K562 (cell line): ENCODE results near the gene HCCS.

Source experiments
- FOXJ3 ChIP-seq: sonication (generic); formaldehyde crosslinking; IDR thresholded peaks from 2 replicates; pipeline ENCODE4 v1.4.0; 2020; ENCODE audit warnings: mild to moderate bottlenecking, missing genetic modification reagents
- ZFX ChIP-seq: sonication (generic); formaldehyde crosslinking; IDR thresholded peaks from 2 replicates; pipeline ENCODE4 v1.8.0; 2022; ENCODE audit warnings: mild to moderate bottlenecking, missing genetic modification reagents, moderate library complexity
- TF ChIP-seq, protein P1 (sequence below): sonication (generic); formaldehyde crosslinking; IDR thresholded peaks from 2 replicates; pipeline ENCODE4 v1.5.0; 2020; ENCODE audit warnings: missing genetic modification reagents
- TF ChIP-seq, protein P2 (sequence below), 2 experiments: fragments of 450-650 bp; formaldehyde crosslinking in 1 of 2; IDR thresholded peaks; 2 replicates each; pipeline versions ENCODE4 v1.4.0 to v1.6.1; 2014 to 2020; ENCODE audit warnings: mild to moderate bottlenecking in 2 of 2, borderline replicate concordance in 1 of 2, low read depth in 1 of 2
- TF ChIP-seq, protein P3 (sequence below): sonication (generic); formaldehyde crosslinking; IDR thresholded peaks from 2 replicates; pipeline ENCODE4 v1.9.0; 2022; ENCODE audit warnings: mild to moderate bottlenecking, missing genetic modification reagents

DNA sequence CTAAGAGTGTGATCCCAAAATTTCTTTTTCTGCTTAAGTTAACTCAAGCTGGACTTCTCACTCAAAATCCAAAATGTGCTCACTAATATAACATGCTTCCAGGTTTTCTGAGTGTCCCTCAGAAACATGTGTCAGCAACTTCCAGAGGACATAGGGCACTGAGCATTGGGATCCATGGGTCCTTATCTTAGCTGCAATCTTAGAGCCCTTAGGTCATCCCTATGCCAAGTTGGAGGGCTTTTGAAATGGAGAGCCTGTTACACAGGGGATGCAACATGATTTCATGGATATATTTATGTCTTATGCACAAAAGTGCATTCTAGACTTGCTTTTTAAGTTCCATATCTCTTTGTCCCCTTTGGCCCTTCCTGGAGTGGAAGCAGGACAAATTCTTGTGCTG is 11.7 kb upstream of the HCCS start:
- TF ChIP-seq, protein P1, sequence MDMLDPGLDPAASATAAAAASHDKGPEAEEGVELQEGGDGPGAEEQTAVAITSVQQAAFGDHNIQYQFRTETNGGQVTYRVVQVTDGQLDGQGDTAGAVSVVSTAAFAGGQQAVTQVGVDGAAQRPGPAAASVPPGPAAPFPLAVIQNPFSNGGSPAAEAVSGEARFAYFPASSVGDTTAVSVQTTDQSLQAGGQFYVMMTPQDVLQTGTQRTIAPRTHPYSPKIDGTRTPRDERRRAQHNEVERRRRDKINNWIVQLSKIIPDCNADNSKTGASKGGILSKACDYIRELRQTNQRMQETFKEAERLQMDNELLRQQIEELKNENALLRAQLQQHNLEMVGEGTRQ (CRISPR knock-in tag): no peak
- no peak for TF ChIP-seq ZFX (CRISPR knock-in tag)
- no peak for TF ChIP-seq FOXJ3 (CRISPR knock-in tag)
- TF ChIP-seq, protein P2, sequence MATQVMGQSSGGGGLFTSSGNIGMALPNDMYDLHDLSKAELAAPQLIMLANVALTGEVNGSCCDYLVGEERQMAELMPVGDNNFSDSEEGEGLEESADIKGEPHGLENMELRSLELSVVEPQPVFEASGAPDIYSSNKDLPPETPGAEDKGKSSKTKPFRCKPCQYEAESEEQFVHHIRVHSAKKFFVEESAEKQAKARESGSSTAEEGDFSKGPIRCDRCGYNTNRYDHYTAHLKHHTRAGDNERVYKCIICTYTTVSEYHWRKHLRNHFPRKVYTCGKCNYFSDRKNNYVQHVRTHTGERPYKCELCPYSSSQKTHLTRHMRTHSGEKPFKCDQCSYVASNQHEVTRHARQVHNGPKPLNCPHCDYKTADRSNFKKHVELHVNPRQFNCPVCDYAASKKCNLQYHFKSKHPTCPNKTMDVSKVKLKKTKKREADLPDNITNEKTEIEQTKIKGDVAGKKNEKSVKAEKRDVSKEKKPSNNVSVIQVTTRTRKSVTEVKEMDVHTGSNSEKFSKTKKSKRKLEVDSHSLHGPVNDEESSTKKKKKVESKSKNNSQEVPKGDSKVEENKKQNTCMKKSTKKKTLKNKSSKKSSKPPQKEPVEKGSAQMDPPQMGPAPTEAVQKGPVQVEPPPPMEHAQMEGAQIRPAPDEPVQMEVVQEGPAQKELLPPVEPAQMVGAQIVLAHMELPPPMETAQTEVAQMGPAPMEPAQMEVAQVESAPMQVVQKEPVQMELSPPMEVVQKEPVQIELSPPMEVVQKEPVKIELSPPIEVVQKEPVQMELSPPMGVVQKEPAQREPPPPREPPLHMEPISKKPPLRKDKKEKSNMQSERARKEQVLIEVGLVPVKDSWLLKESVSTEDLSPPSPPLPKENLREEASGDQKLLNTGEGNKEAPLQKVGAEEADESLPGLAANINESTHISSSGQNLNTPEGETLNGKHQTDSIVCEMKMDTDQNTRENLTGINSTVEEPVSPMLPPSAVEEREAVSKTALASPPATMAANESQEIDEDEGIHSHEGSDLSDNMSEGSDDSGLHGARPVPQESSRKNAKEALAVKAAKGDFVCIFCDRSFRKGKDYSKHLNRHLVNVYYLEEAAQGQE (IDR thresholded peaks at IDR 0.05; ENCODE audit: borderline replicate concordance): no peak
- TF ChIP-seq, protein P2 (CRISPR knock-in tag; IDR thresholded peaks at IDR 0.05; ENCODE audit: low read depth): no peak
- TF ChIP-seq, protein P3, sequence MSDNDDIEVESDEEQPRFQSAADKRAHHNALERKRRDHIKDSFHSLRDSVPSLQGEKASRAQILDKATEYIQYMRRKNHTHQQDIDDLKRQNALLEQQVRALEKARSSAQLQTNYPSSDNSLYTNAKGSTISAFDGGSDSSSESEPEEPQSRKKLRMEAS (CRISPR knock-in tag): no peak
